ENCODE measurements around the gene NBAS. TPM values are rescaled to one million over a fixed set of nuclear protein-coding genes. Genes with fewer than 3 reads are reported as not detected.

Gene NBAS
- total RNA-seq, 1 donor from 2014 or later, result 61.6 TPM

DNA sequence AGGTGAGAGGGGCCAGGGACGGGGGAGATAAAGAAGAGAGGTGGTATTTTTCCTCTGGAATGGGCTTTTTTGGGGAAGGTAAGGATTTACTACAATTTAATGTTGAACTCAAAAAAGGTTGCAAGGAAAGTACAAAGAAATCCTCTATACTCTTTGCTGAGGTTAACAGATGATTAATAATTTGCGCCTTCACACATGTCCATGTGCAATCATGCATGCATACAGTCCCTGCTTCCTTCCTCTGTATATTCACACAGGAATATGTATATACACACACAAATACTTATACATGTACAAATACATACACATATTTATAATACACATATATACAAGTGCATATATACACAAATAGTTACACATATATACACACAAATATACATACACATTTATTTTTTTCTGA lies 193.4 kb downstream of the NBAS start:
- peaks cover 11% of the 10 kb centered on the region for H3K36me3 Mint-ChIP-seq (ENCODE audit: low read depth)

DNA sequence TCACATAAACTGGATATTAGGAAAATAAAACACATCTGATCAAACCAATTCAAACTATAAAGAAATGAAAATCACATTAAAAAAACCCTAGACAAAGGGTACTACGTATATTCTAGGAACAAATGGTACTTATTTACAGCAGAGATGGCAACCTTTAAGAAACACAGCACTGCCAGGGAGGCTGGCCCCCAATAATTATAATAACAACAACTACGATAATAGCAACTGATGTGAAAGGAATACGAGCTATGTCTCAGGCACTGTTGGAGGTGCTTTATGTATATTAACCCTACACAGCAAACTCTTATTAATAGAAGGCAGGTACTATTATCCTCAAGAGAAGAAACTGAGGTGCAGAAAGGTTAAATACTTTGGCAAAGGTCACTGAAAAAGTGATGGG lies 193.9 kb downstream of the NBAS start:
- no peak overlapping the region for H3K4me3 Mint-ChIP-seq
- no peaks in the 10 kb centered on the region for H3K27me3 Mint-ChIP-seq (ENCODE audit: low read depth)
- H3K4me1 Mint-ChIP-seq, result no peaks in the 10 kb centered on the region
- TF ChIP-seq, protein P1, sequence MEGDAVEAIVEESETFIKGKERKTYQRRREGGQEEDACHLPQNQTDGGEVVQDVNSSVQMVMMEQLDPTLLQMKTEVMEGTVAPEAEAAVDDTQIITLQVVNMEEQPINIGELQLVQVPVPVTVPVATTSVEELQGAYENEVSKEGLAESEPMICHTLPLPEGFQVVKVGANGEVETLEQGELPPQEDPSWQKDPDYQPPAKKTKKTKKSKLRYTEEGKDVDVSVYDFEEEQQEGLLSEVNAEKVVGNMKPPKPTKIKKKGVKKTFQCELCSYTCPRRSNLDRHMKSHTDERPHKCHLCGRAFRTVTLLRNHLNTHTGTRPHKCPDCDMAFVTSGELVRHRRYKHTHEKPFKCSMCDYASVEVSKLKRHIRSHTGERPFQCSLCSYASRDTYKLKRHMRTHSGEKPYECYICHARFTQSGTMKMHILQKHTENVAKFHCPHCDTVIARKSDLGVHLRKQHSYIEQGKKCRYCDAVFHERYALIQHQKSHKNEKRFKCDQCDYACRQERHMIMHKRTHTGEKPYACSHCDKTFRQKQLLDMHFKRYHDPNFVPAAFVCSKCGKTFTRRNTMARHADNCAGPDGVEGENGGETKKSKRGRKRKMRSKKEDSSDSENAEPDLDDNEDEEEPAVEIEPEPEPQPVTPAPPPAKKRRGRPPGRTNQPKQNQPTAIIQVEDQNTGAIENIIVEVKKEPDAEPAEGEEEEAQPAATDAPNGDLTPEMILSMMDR (conservative IDR thresholded peaks at IDR 0.05), result no peak
- DNase-seq (ENCODE audit: low read depth, low spot score), result no peak
- H3K9me3 Mint-ChIP-seq, result no peaks in the 10 kb centered on the region
- H3K27ac Mint-ChIP-seq (ENCODE audit: unreplicated experiment), result no peak overlapping the region
- peaks cover 11% of the 10 kb centered on the region for H3K36me3 Mint-ChIP-seq (ENCODE audit: low read depth)

More for the DNA sequence above, 193.4 kb downstream of the NBAS start:
- Mint-ChIP-seq H3K4me3 (no peak overlapping the region), H3K4me1 (no peaks in the 10 kb centered on the region), H3K27me3 (ENCODE audit: low read depth) (no peaks in the 10 kb centered on the region), H3K9me3 (no peaks in the 10 kb centered on the region), H3K27ac (ENCODE audit: unreplicated experiment) (no peak overlapping the region)
- TF ChIP-seq, protein P1 (conservative IDR thresholded peaks at IDR 0.05), result no peak
- no peak for DNase-seq (ENCODE audit: low read depth, low spot score)

GRCh38 chr2:15365411-15365810 lies 195.7 kb downstream of the NBAS start:
- no peaks in the 10 kb centered on the region for H3K4me1 Mint-ChIP-seq
- no peak overlapping the region for H3K4me3 Mint-ChIP-seq
- TF ChIP-seq, protein P1 (conservative IDR thresholded peaks at IDR 0.05), result no peak
- H3K27me3 Mint-ChIP-seq (ENCODE audit: low read depth), result no peaks in the 10 kb centered on the region
- H3K9me3 Mint-ChIP-seq, result no peaks in the 10 kb centered on the region
- no peak overlapping the region for H3K27ac Mint-ChIP-seq (ENCODE audit: unreplicated experiment)
- peaks cover 5% of the 10 kb centered on the region for H3K36me3 Mint-ChIP-seq (ENCODE audit: low read depth)
- no peak for DNase-seq (ENCODE audit: low read depth, low spot score)

- H3K4me1 Mint-ChIP-seq, result no peaks in the 10 kb centered on the region
- no peaks in the 10 kb centered on the region for H3K9me3 Mint-ChIP-seq
- DNase-seq (ENCODE audit: low read depth, low spot score), result no peak
- TF ChIP-seq, protein P1 (conservative IDR thresholded peaks at IDR 0.05), result no peak
- H3K36me3 Mint-ChIP-seq (ENCODE audit: low read depth), result peaks cover 5% of the 10 kb centered on the region
- H3K27me3 Mint-ChIP-seq (ENCODE audit: low read depth), result no peaks in the 10 kb centered on the region
- H3K27ac Mint-ChIP-seq (ENCODE audit: unreplicated experiment), result no peak overlapping the region
- H3K4me3 Mint-ChIP-seq, result no peak overlapping the region
Measured at GRCh38 chr2:15364561-15364960, 196.6 kb downstream of the NBAS start.

- no peaks in the 10 kb centered on the region for H3K9me3 Mint-ChIP-seq
- no peaks in the 10 kb centered on the region for H3K27me3 Mint-ChIP-seq (ENCODE audit: low read depth)
- no peak overlapping the region for H3K27ac Mint-ChIP-seq (ENCODE audit: unreplicated experiment)
- peaks cover 5% of the 10 kb centered on the region for H3K36me3 Mint-ChIP-seq (ENCODE audit: low read depth)
- H3K4me3 Mint-ChIP-seq, result no peak overlapping the region
- DNase-seq (ENCODE audit: low read depth, low spot score), result no peak
- no peaks in the 10 kb centered on the region for H3K4me1 Mint-ChIP-seq
- TF ChIP-seq, protein P1 (conservative IDR thresholded peaks at IDR 0.05), result no peak
Measured at GRCh38 chr2:15363734-15364133, 197.4 kb downstream of the NBAS start.

DNA sequence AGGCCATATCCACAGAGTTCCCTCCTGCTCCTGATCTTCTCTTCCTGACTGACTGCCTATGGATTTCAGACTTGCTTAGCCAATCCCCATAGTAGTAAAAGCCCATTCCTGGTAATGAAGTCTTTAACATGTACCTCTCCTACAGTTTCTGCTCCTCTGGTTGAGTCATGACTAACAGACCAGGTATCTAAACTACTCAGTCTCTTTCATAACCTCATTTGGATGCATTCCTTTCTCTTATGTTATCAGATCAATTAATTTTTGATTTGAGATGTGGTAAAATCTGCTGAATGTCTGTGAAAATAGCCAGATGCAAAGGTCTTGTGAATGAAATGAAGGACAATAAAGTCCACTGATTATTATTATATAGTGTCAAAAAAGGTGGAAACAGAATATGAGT lies 198.0 kb downstream of the NBAS start:
- Mint-ChIP-seq H3K4me3 (no peak overlapping the region), H3K9me3 (no peaks in the 10 kb centered on the region), H3K27ac (ENCODE audit: unreplicated experiment) (no peak overlapping the region), H3K27me3 (ENCODE audit: low read depth) (no peaks in the 10 kb centered on the region), H3K36me3 (ENCODE audit: low read depth) (peaks cover 5% of the 10 kb centered on the region), H3K4me1 (no peaks in the 10 kb centered on the region)
- DNase-seq (ENCODE audit: low read depth, low spot score), result no peak
- TF ChIP-seq, protein P1 (conservative IDR thresholded peaks at IDR 0.05), result no peak
